ENCODE data around the gene ADK. TPM values are rescaled to one million over a fixed set of nuclear protein-coding genes. Genes with fewer than 3 reads are reported as not detected.

ADK gene
- total and polyA plus RNA-seq, 2 donors (not counting 3 experiments of a cell fraction or from before 2014, with no cell fraction given): 11.7 to 46.5 TPM

GRCh38 chr10:74652664-74653063 is 501.6 kb downstream of the ADK start:
- H3K4me3 ChIP-seq (replicated peaks in 1 of 3; ENCODE audit: insufficient read depth in 1 of 3, low read depth in 1 of 3, low read length in 3 of 3): no peak overlapping the region
- H3K4me1 ChIP-seq (ENCODE audit: control insufficient read depth, extremely low read depth, insufficient read depth, low read length): no peaks in the 10 kb centered on the region
- H3K79me2 ChIP-seq (ENCODE audit: control insufficient read depth, insufficient read depth, low read length): no peaks in the 10 kb centered on the region
- H3K9me1 ChIP-seq (replicated peaks; ENCODE audit: control insufficient read depth, extremely low read depth, insufficient read depth, low read length): no peaks in the 10 kb centered on the region
- intact Hi-C loops (cut with micrococcal nuclease) (no loop called here), dilution Hi-C loops (cut with MboI; ENCODE audit: extremely low pct_ligation_motif_present, low sequenced_read_pairs) (no loop called here)
- H3K27me3 ChIP-seq (ENCODE audit: control insufficient read depth in 2 of 2, insufficient read depth in 2 of 2, low read length in 2 of 2): no peaks in the 10 kb centered on the region
- no peak overlapping the region for H3K4me2 ChIP-seq (ENCODE audit: insufficient read depth, low read length)
- H3K36me3 ChIP-seq (ENCODE audit: control insufficient read depth in 2 of 2, extremely low read depth in 1 of 2, insufficient read depth in 2 of 2, low read length in 2 of 2): no peaks in the 10 kb centered on the region
- no peak for TF ChIP-seq CTCF (IDR thresholded peaks at IDR 0.05; ENCODE audit: extremely low read depth in 1 of 2, insufficient read depth in 1 of 2, low read depth in 1 of 2, low read length in 2 of 2)
- no peak for TF ChIP-seq EZH2 (IDR thresholded peaks at IDR 0.05; ENCODE audit: borderline replicate concordance, low read depth, low read length, severe bottlenecking)
- no peak for TF ChIP-seq FOS (IDR thresholded peaks at IDR 0.05; ENCODE audit: borderline replicate concordance, insufficient read depth, low read length)
- no peak for TF ChIP-seq MYC (IDR thresholded peaks at IDR 0.05; ENCODE audit: low read depth, low read length)
- no peaks in the 10 kb centered on the region for H4K20me1 ChIP-seq (replicated peaks; ENCODE audit: control insufficient read depth, extremely low read depth, insufficient read depth, low read length)
- DNase-seq (ENCODE audit: low read depth, low spot score): no peak
- no peak overlapping the region for H3K27ac ChIP-seq (ENCODE audit: insufficient read depth, low read depth, low read length)
- no peak for FAIRE-seq
- H3K9me3 ChIP-seq (replicated peaks; ENCODE audit: control insufficient read depth, insufficient read depth, low read length): no peaks in the 10 kb centered on the region
- BruUV-seq (replicated peaks): no TSS peak
- CTCF ChIA-PET: interaction anchor here (1.3 kb wide), 1 partner anchor 13 kb away, joined by 3 read pairs; no protein-coding TSS in a partner anchor
- no peak overlapping the region for H3K9ac ChIP-seq (replicated peaks; ENCODE audit: extremely low read depth, insufficient read depth, low read length)
- POLR2A ChIA-PET: no interaction called here
- no peak overlapping the region for H2AFZ ChIP-seq (ENCODE audit: low read depth, low read length)

DNA sequence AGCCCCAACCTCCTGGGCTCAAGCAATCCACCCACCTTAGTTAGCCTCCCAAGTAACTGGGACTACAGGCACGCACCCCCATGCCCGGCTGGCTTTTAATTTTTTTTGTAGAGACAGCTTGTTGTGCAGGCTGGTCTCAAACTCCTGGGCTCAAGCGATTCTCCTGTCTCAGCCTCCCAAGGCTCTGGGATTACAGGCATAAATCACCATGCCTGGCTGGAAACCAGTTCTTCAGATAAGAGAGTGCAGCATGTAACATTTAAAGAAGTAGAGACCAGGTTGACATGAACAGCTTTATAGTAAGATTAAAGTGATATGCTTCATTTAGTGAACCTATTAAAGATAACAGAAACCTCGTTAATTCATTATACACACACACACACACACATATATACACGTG is 507.5 kb downstream of the ADK start:
- no peak for FAIRE-seq
- POLR2A ChIA-PET: no interaction called here
- TF ChIP-seq MYC (IDR thresholded peaks at IDR 0.05; ENCODE audit: low read depth, low read length) (no peak), FOS (IDR thresholded peaks at IDR 0.05; ENCODE audit: borderline replicate concordance, insufficient read depth, low read length) (no peak), POLR2AphosphoS5 (IDR thresholded peaks at IDR 0.05; ENCODE audit: insufficient read depth, low read depth, low read length) (no peak), MAX (IDR thresholded peaks at IDR 0.05; ENCODE audit: insufficient read depth, insufficient read length) (no peak), JUN (IDR thresholded peaks at IDR 0.05; ENCODE audit: borderline replicate concordance, insufficient read depth, insufficient read length, low read depth) (no peak), GATA2 (IDR thresholded peaks at IDR 0.05; ENCODE audit: insufficient read depth, insufficient read length, low read depth, low read length) (no peak), CTCF (IDR thresholded peaks at IDR 0.05; ENCODE audit: extremely low read depth in 1 of 2, insufficient read depth in 1 of 2, low read depth in 1 of 2, low read length in 2 of 2) (no peak), POLR2A (IDR thresholded peaks at IDR 0.05; ENCODE audit: low read depth, low read length) (no peak), EZH2 (IDR thresholded peaks at IDR 0.05; ENCODE audit: borderline replicate concordance, low read depth, low read length, severe bottlenecking) (no peak)

More for the DNA sequence above, 507.5 kb downstream of the ADK start:
- intact Hi-C loops (cut with micrococcal nuclease) (no loop called here), dilution Hi-C loops (cut with MboI; ENCODE audit: extremely low pct_ligation_motif_present, low sequenced_read_pairs) (no loop called here)
- no peak overlapping the region for H3K27ac ChIP-seq (ENCODE audit: insufficient read depth, low read depth, low read length)
- H3K36me3 ChIP-seq (ENCODE audit: control insufficient read depth in 2 of 2, extremely low read depth in 1 of 2, insufficient read depth in 2 of 2, low read length in 2 of 2): no peaks in the 10 kb centered on the region
- CTCF ChIA-PET: interaction anchor here (1.6 to 1.8 kb wide), 2 partner anchors 8 to 9 kb away, joined by 3 to 4 read pairs; no protein-coding TSS in a partner anchor
- no peak overlapping the region for H3K9ac ChIP-seq (replicated peaks; ENCODE audit: extremely low read depth, insufficient read depth, low read length)
- no peaks in the 10 kb centered on the region for H3K9me3 ChIP-seq (replicated peaks; ENCODE audit: control insufficient read depth, insufficient read depth, low read length)
- BruUV-seq (replicated peaks): no TSS peak
- H3K27me3 ChIP-seq (ENCODE audit: control insufficient read depth in 2 of 2, insufficient read depth in 2 of 2, low read length in 2 of 2): no peaks in the 10 kb centered on the region
- no peaks in the 10 kb centered on the region for H4K20me1 ChIP-seq (replicated peaks; ENCODE audit: control insufficient read depth, extremely low read depth, insufficient read depth, low read length)
- H2AFZ ChIP-seq (ENCODE audit: low read depth, low read length): no peak overlapping the region
- DNase-seq (ENCODE audit: low read depth, low spot score): no peak
- no peaks in the 10 kb centered on the region for H3K9me1 ChIP-seq (replicated peaks; ENCODE audit: control insufficient read depth, extremely low read depth, insufficient read depth, low read length)
- H3K4me3 ChIP-seq (replicated peaks in 1 of 3; ENCODE audit: insufficient read depth in 1 of 3, low read depth in 1 of 3, low read length in 3 of 3): no peak overlapping the region
- H3K79me2 ChIP-seq (ENCODE audit: control insufficient read depth, insufficient read depth, low read length): no peaks in the 10 kb centered on the region
- no peaks in the 10 kb centered on the region for H3K4me1 ChIP-seq (ENCODE audit: control insufficient read depth, extremely low read depth, insufficient read depth, low read length)
- no peak overlapping the region for H3K4me2 ChIP-seq (ENCODE audit: insufficient read depth, low read length)

Measured in endothelial cell of umbilical vein (primary cell).